ENCODE data around the gene LTBP3. TPM values are rescaled to one million over a fixed set of nuclear protein-coding genes. Genes with fewer than 3 reads are reported as not detected.
A peak's percentile ranks its signal among the peaks of the same experiment; 100 is the strongest.

The LTBP3 gene
- total and polyA plus RNA-seq, 4 donors: 8.8 to 46.2 (median 17.0) TPM

DNA sequence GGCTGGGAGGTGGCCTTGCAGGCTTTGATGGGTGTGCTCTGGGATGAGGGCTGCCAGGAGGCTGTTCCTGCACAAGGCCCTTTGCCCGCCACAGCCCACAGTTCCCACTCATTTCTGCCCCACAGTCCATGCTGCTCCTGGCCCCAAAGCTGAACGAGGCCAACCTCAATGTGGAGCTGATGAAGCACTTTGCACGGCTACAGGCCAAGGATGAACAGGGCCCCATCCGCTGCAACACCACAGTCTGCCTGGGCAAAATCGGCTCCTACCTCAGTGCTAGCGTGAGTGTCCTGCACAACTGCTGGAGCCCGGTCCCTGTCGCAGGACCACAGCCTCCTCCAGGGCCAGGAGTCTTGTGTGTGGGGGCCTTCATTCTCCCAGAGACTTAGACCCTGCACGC is 23.1 kb downstream of the LTBP3 start:
- Histone ChIP-seq H3K4me1 (ENCODE audit: control insufficient read depth in 4 of 4, insufficient read depth in 4 of 4, low read length in 3 of 4) (peaks cover 7 to 33% (median 22%) of the 10 kb centered on the region in 4 donors), H3K27me3 (ENCODE audit: control insufficient read depth in 4 of 4, insufficient read depth in 4 of 4, low read length in 3 of 4) (no peaks in the 10 kb centered on the region), H3K4me3 (ENCODE audit: low read depth in 1 of 3, low read length in 3 of 3) (no peak overlapping the region), H3K36me3 (ENCODE audit: control insufficient read depth in 4 of 4, insufficient read depth in 3 of 4, low read depth in 1 of 4, low read length in 3 of 4) (peaks cover 11 to 41% (median 28%) of the 10 kb centered on the region in 4 donors), H3K9ac (ENCODE audit: low read depth in 1 of 2, low read length in 2 of 2) (no peak overlapping the region), H3K27ac (ENCODE audit: low read depth in 1 of 2, low read length in 2 of 2) (no peak overlapping the region), H3K9me3 (ENCODE audit: control insufficient read depth in 4 of 4, low read length in 3 of 4) (no peaks in the 10 kb centered on the region)
- no peak for TF ChIP-seq YY1 (IDR thresholded peaks at IDR 0.05)
- TF ChIP-seq RAD21 (IDR thresholded peaks at IDR 0.05): no peak
- no peak for TF ChIP-seq FOXA2 (IDR thresholded peaks at IDR 0.05)
- no peak for TF ChIP-seq EGR1 (IDR thresholded peaks at IDR 0.05; ENCODE audit: low read depth in 2 of 2)
- TF ChIP-seq RXRA (IDR thresholded peaks at IDR 0.05): no peak
- TF ChIP-seq, protein P1, sequence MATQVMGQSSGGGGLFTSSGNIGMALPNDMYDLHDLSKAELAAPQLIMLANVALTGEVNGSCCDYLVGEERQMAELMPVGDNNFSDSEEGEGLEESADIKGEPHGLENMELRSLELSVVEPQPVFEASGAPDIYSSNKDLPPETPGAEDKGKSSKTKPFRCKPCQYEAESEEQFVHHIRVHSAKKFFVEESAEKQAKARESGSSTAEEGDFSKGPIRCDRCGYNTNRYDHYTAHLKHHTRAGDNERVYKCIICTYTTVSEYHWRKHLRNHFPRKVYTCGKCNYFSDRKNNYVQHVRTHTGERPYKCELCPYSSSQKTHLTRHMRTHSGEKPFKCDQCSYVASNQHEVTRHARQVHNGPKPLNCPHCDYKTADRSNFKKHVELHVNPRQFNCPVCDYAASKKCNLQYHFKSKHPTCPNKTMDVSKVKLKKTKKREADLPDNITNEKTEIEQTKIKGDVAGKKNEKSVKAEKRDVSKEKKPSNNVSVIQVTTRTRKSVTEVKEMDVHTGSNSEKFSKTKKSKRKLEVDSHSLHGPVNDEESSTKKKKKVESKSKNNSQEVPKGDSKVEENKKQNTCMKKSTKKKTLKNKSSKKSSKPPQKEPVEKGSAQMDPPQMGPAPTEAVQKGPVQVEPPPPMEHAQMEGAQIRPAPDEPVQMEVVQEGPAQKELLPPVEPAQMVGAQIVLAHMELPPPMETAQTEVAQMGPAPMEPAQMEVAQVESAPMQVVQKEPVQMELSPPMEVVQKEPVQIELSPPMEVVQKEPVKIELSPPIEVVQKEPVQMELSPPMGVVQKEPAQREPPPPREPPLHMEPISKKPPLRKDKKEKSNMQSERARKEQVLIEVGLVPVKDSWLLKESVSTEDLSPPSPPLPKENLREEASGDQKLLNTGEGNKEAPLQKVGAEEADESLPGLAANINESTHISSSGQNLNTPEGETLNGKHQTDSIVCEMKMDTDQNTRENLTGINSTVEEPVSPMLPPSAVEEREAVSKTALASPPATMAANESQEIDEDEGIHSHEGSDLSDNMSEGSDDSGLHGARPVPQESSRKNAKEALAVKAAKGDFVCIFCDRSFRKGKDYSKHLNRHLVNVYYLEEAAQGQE (IDR thresholded peaks at IDR 0.05): no peak
- TF ChIP-seq HNF4G (IDR thresholded peaks at IDR 0.05): no peak
- DNase-seq (ENCODE audit: low spot score): no peak
- 93% methylated on average over 9 of the region's 9 CpGs for WGBS

DNA sequence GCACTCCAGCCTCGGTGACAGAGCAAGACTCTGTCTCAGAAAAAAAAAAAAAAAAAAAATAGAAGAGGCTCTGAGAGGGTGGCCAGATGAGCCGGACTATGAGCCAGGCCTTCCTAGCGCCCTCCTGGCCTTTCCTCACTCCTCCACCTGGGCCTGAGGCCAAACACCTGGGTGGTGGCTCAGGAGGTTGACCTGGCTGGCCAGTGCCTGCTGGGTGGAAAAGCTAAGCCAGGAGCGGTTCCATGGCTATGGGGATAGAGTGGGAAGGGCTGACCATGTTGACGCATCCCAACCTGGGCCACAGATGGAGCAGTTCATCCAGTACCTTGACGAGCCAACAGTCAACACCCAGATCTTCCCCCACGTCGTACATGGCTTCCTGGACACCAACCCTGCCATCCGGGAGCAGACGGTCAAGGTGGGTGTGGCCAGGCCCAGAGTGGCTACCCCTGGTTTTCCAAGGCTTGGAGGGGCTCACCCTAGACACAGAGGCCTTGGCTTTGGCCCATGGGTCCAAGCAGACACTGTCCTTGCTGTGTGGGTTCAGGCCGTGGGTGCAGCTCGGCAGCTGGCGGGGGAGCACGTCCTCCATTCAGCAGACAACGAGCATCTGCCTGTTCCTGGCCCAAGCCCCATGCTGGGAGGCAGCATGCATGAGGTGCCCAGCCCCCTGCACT is 25.6 kb downstream of the LTBP3 start:
- peaks cover 12 to 47% (median 39%) of the 10 kb centered on the region in 4 donors for H3K4me1 ChIP-seq (ENCODE audit: control insufficient read depth in 4 of 4, insufficient read depth in 4 of 4, low read length in 3 of 4)
- no peak overlapping the region for H3K27ac ChIP-seq (ENCODE audit: low read depth in 1 of 2, low read length in 2 of 2)
- TF ChIP-seq HNF4A (conservative IDR thresholded peaks at IDR 0.05) (peak; percentile 68 to 69), FOXA2 (IDR thresholded peaks at IDR 0.05) (no peak), RAD21 (IDR thresholded peaks at IDR 0.05) (peak in 1 of 2 donors; percentile 12), RXRA (IDR thresholded peaks at IDR 0.05) (peak; percentile 30 to 60), SP1 (IDR thresholded peaks at IDR 0.05) (peak; percentile 25), HNF4G (IDR thresholded peaks at IDR 0.05) (no peak)
- H3K9me3 ChIP-seq (ENCODE audit: control insufficient read depth in 4 of 4, low read length in 3 of 4): no peaks in the 10 kb centered on the region
- 76% methylated on average over 15 of the region's 15 CpGs for WGBS
- H3K27me3 ChIP-seq (ENCODE audit: control insufficient read depth in 4 of 4, insufficient read depth in 4 of 4, low read length in 3 of 4): no peaks in the 10 kb centered on the region
- H3K4me3 ChIP-seq (ENCODE audit: low read depth in 1 of 3, low read length in 3 of 3): no peak overlapping the region
- no peak for DNase-seq (ENCODE audit: low spot score)
- peaks cover 8 to 45% (median 23%) of the 10 kb centered on the region in 4 donors for H3K36me3 ChIP-seq (ENCODE audit: control insufficient read depth in 4 of 4, insufficient read depth in 3 of 4, low read depth in 1 of 4, low read length in 3 of 4)
- no peak overlapping the region for H3K9ac ChIP-seq (ENCODE audit: low read depth in 1 of 2, low read length in 2 of 2)

DNA sequence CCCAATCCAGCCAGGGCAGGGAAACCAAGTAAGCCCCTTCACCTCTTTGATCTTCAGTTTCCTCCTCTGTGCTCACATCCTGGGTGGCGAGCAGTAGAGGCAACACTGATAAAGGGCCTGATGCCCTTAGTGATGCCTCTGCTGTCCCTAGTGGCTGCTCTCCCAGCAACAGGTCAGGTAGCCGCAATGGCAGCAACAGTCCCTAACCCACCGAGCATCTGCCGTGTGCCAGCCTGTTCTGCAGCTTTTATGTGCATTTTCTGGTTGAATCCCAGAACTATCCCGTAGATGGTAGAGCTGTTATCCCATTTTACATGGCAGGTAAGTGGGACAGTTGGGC is 28.0 kb downstream of the LTBP3 start:
- Histone ChIP-seq H3K27me3 (ENCODE audit: control insufficient read depth in 4 of 4, insufficient read depth in 4 of 4, low read length in 3 of 4) (no peaks in the 10 kb centered on the region), H3K4me3 (ENCODE audit: low read depth in 1 of 3, low read length in 3 of 3) (no peak overlapping the region), H3K9ac (ENCODE audit: low read depth in 1 of 2, low read length in 2 of 2) (no peak overlapping the region), H3K27ac (ENCODE audit: low read depth in 1 of 2, low read length in 2 of 2) (no peak overlapping the region), H3K4me1 (ENCODE audit: control insufficient read depth in 4 of 4, insufficient read depth in 4 of 4, low read length in 3 of 4) (peaks cover 18 to 67% (median 53%) of the 10 kb centered on the region in 4 donors), H3K36me3 (ENCODE audit: control insufficient read depth in 4 of 4, insufficient read depth in 3 of 4, low read depth in 1 of 4, low read length in 3 of 4) (peaks cover 8 to 36% (median 16%) of the 10 kb centered on the region in 4 donors), H3K9me3 (ENCODE audit: control insufficient read depth in 4 of 4, low read length in 3 of 4) (no peaks in the 10 kb centered on the region)
- peak; percentile 24 for TF ChIP-seq YY1 (IDR thresholded peaks at IDR 0.05)
- TF ChIP-seq, protein P2, sequence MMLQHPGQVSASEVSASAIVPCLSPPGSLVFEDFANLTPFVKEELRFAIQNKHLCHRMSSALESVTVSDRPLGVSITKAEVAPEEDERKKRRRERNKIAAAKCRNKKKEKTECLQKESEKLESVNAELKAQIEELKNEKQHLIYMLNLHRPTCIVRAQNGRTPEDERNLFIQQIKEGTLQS (IDR thresholded peaks at IDR 0.05): no peak
- TF ChIP-seq, protein P3, sequence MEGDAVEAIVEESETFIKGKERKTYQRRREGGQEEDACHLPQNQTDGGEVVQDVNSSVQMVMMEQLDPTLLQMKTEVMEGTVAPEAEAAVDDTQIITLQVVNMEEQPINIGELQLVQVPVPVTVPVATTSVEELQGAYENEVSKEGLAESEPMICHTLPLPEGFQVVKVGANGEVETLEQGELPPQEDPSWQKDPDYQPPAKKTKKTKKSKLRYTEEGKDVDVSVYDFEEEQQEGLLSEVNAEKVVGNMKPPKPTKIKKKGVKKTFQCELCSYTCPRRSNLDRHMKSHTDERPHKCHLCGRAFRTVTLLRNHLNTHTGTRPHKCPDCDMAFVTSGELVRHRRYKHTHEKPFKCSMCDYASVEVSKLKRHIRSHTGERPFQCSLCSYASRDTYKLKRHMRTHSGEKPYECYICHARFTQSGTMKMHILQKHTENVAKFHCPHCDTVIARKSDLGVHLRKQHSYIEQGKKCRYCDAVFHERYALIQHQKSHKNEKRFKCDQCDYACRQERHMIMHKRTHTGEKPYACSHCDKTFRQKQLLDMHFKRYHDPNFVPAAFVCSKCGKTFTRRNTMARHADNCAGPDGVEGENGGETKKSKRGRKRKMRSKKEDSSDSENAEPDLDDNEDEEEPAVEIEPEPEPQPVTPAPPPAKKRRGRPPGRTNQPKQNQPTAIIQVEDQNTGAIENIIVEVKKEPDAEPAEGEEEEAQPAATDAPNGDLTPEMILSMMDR (IDR thresholded peaks at IDR 0.05; ENCODE audit: low read depth, low read length, missing input control): peak; percentile 11
- 91% methylated on average over 5 of the region's 5 CpGs for WGBS
- no peak for DNase-seq (ENCODE audit: low spot score)

Measured in liver (tissue), 9 donors.